Chondrocyte (in vitro differentiated cells): ENCODE measurements around the gene CCDC88C. TPM values are rescaled to one million over a fixed set of nuclear protein-coding genes. Genes with fewer than 3 reads are reported as not detected.

ENCODE experiments used
- DNase-seq: peaks from one replicate; pipeline ENCODE4 v3.0.0; 2021; ENCODE audit warnings: mixed read lengths, low spot score
- H3K27ac Mint-ChIP-seq: one replicate; pipeline ENCODE4 v1.8.0; 2021; ENCODE audit warnings: mild to moderate bottlenecking, moderate library complexity, mixed read lengths; ENCODE audit not compliant: unreplicated experiment
- H3K27me3 Mint-ChIP-seq: 2 replicates; pipeline ENCODE4 v1.8.0; 2021; ENCODE audit warnings: low read depth, mixed read lengths
- H3K36me3 Mint-ChIP-seq: 2 replicates; pipeline ENCODE4 v1.8.0; 2021; ENCODE audit warnings: low read depth, mixed read lengths
- H3K4me1 Mint-ChIP-seq: 2 replicates; pipeline ENCODE4 v1.8.0; 2021; ENCODE audit warnings: low read depth, mild to moderate bottlenecking, mixed read lengths
- H3K4me3 Mint-ChIP-seq: one replicate; pipeline ENCODE4 v1.8.0; 2021; ENCODE audit warnings: mild to moderate bottlenecking, moderate library complexity, mixed read lengths; ENCODE audit not compliant: unreplicated experiment
- H3K9me3 Mint-ChIP-seq: 2 replicates; pipeline ENCODE4 v1.8.0; 2021; ENCODE audit warnings: low read depth, mixed read lengths
- CTCF ChIP-seq: fragments of 200-600 bp; sonication (generic); IDR thresholded peaks from 2 replicates; pipeline ENCODE4 v1.5.0; 2021; ENCODE audit warnings: antibody characterized with exemption, mild to moderate bottlenecking, moderate library complexity
- total RNA-seq: library from RNA; stranded (reverse); gene quantifications from 3 replicates; pipeline ENCODE4 v1.2.1, GENCODE V29; 2021

CCDC88C gene
- total RNA-seq, 1 donor from 2014 or later, result 2.3 TPM

GRCh38 chr14:91306547-91306946, 111.1 kb downstream of the CCDC88C start:
- peaks cover 2% of the 10 kb centered on the region for H3K27me3 Mint-ChIP-seq
- DNase-seq, result no peak
- H3K9me3 Mint-ChIP-seq, result no peaks in the 10 kb centered on the region
- no peak overlapping the region for H3K27ac Mint-ChIP-seq
- no peak overlapping the region for H3K4me3 Mint-ChIP-seq
- no peak for TF ChIP-seq CTCF
- H3K4me1 Mint-ChIP-seq, result no peaks in the 10 kb centered on the region
- H3K36me3 Mint-ChIP-seq, result no peaks in the 10 kb centered on the region

GRCh38 chr14:91305650-91306431, 111.8 kb downstream of the CCDC88C start:
- Mint-ChIP-seq H3K4me3 (no peak overlapping the region), H3K27ac (no peak overlapping the region), H3K27me3 (peaks cover 2% of the 10 kb centered on the region), H3K36me3 (no peaks in the 10 kb centered on the region), H3K9me3 (no peaks in the 10 kb centered on the region), H3K4me1 (no peaks in the 10 kb centered on the region)
- TF ChIP-seq CTCF, result no peak
- no peak for DNase-seq

GRCh38 chr14:91303924-91304229, 113.7 kb downstream of the CCDC88C start:
- Mint-ChIP-seq H3K27ac (no peak overlapping the region), H3K27me3 (peaks cover 2% of the 10 kb centered on the region), H3K9me3 (no peaks in the 10 kb centered on the region), H3K4me3 (no peak overlapping the region), H3K36me3 (no peaks in the 10 kb centered on the region), H3K4me1 (no peaks in the 10 kb centered on the region)
- no peak for DNase-seq
- TF ChIP-seq CTCF, result no peak

GRCh38 chr14:91303091-91303923, 114.3 kb downstream of the CCDC88C start:
- no peaks in the 10 kb centered on the region for H3K36me3 Mint-ChIP-seq

More at GRCh38 chr14:91303091-91303923, 114.3 kb downstream of the CCDC88C start:
- Mint-ChIP-seq H3K9me3 (no peaks in the 10 kb centered on the region), H3K27me3 (peaks cover 2% of the 10 kb centered on the region), H3K27ac (no peak overlapping the region), H3K4me1 (no peaks in the 10 kb centered on the region), H3K4me3 (no peak overlapping the region)
- DNase-seq, result no peak
- no peak for TF ChIP-seq CTCF
